ENCODE data around the gene SULT4A1.

DNA sequence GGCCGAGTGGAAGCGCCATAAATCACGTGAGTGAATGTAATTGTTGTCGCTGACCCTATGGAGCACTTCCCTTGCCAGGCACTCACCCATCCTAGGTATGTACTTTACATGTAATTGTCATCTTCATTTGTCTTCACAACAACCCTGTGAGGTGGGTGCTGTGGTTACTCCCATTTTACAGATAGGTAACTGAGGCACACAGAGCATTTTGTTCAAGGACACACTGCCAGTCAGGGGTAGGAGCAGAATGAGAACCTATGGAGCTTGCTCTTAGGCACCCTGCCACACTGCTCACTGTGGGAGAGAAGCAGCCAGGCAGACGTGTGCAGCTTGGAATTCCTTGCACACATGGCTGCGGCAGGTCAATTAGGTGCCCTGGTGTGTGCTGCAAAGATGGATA is 49.4 kb downstream of the SULT4A1 start:
- TF ChIP-seq POLR2A (IDR thresholded peaks at IDR 0.05; ENCODE audit: borderline replicate concordance, extremely low read depth, insufficient read depth, insufficient read length): no peak
- TF ChIP-seq, protein P1, sequence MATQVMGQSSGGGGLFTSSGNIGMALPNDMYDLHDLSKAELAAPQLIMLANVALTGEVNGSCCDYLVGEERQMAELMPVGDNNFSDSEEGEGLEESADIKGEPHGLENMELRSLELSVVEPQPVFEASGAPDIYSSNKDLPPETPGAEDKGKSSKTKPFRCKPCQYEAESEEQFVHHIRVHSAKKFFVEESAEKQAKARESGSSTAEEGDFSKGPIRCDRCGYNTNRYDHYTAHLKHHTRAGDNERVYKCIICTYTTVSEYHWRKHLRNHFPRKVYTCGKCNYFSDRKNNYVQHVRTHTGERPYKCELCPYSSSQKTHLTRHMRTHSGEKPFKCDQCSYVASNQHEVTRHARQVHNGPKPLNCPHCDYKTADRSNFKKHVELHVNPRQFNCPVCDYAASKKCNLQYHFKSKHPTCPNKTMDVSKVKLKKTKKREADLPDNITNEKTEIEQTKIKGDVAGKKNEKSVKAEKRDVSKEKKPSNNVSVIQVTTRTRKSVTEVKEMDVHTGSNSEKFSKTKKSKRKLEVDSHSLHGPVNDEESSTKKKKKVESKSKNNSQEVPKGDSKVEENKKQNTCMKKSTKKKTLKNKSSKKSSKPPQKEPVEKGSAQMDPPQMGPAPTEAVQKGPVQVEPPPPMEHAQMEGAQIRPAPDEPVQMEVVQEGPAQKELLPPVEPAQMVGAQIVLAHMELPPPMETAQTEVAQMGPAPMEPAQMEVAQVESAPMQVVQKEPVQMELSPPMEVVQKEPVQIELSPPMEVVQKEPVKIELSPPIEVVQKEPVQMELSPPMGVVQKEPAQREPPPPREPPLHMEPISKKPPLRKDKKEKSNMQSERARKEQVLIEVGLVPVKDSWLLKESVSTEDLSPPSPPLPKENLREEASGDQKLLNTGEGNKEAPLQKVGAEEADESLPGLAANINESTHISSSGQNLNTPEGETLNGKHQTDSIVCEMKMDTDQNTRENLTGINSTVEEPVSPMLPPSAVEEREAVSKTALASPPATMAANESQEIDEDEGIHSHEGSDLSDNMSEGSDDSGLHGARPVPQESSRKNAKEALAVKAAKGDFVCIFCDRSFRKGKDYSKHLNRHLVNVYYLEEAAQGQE (IDR thresholded peaks at IDR 0.05; ENCODE audit: low read depth): no peak
- no peak for TF ChIP-seq CEBPB (IDR thresholded peaks at IDR 0.05; ENCODE audit: low read depth)
- TF ChIP-seq, protein P2, sequence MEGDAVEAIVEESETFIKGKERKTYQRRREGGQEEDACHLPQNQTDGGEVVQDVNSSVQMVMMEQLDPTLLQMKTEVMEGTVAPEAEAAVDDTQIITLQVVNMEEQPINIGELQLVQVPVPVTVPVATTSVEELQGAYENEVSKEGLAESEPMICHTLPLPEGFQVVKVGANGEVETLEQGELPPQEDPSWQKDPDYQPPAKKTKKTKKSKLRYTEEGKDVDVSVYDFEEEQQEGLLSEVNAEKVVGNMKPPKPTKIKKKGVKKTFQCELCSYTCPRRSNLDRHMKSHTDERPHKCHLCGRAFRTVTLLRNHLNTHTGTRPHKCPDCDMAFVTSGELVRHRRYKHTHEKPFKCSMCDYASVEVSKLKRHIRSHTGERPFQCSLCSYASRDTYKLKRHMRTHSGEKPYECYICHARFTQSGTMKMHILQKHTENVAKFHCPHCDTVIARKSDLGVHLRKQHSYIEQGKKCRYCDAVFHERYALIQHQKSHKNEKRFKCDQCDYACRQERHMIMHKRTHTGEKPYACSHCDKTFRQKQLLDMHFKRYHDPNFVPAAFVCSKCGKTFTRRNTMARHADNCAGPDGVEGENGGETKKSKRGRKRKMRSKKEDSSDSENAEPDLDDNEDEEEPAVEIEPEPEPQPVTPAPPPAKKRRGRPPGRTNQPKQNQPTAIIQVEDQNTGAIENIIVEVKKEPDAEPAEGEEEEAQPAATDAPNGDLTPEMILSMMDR (IDR thresholded peaks at IDR 0.05 in 2 of 3, conservative IDR thresholded peaks at IDR 0.05 in 1 of 3; ENCODE audit: borderline replicate concordance in 1 of 3, insufficient read depth in 1 of 3, low read depth in 2 of 3, low read length in 2 of 3): no peak
- TF ChIP-seq YY1 (IDR thresholded peaks at IDR 0.05; ENCODE audit: extremely low read depth, insufficient replicate concordance, low read depth, low read length): no peak
- no peak for TF ChIP-seq SP1 (IDR thresholded peaks at IDR 0.05; ENCODE audit: low read depth)
- no peak for TF ChIP-seq JUND (IDR thresholded peaks at IDR 0.05)
- no peak for TF ChIP-seq ELF1 (IDR thresholded peaks at IDR 0.05; ENCODE audit: borderline replicate concordance, low read depth)

All from HCT116 (cell line).